HG03565 (cell line): ENCODE measurements around the gene KLC1.
"Not testable (repeated sequence)": the region's sequence is repeated elsewhere in the genome, so short reads cannot be mapped to it uniquely, and the experiment has no call there.

Experiments
- ATAC-seq: cut with Tn5 transposase; IDR thresholded peaks from one replicate; pipeline ENCODE4 v1.9.1; 2021; ENCODE audit warnings: mild to moderate bottlenecking, moderate library complexity; ENCODE audit not compliant: unreplicated experiment

Gene KLC1

DNA sequence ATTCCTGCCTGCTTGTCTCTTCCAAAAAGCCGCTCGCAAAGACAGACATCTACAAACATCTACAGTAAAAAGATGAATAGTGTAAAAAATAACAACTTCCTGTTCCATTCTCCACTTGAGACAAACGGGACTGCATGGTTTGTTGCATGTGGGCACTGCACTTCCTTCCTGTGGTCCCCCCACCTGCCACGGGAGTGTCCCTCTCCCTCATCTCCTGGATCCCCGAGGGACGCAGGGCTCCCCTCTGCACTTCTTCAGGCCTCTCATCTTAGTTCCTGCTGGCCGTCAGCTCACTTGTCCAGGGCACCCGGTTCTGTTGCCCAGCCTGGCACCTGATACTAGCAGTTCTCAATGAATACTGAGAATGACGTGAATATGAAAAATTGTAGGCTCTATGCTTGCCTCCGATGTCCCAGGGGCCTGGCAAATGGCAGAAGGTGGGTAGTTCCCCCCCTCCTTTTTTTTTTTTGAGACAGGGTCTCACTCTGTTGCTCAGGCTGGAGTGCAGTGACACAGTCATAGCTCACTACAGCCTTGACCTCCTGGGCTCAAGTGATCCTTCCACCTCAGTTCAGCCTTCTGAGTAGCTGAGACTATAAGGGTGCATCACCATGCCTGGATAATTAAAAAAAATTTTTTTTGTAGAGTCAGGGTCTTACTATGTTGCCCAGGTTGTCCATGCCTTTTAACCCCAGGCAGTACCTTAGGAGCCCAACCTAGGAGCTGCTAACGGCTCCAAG is 3.5 kb upstream of the KLC1 start:
- no peak for ATAC-seq

DNA sequence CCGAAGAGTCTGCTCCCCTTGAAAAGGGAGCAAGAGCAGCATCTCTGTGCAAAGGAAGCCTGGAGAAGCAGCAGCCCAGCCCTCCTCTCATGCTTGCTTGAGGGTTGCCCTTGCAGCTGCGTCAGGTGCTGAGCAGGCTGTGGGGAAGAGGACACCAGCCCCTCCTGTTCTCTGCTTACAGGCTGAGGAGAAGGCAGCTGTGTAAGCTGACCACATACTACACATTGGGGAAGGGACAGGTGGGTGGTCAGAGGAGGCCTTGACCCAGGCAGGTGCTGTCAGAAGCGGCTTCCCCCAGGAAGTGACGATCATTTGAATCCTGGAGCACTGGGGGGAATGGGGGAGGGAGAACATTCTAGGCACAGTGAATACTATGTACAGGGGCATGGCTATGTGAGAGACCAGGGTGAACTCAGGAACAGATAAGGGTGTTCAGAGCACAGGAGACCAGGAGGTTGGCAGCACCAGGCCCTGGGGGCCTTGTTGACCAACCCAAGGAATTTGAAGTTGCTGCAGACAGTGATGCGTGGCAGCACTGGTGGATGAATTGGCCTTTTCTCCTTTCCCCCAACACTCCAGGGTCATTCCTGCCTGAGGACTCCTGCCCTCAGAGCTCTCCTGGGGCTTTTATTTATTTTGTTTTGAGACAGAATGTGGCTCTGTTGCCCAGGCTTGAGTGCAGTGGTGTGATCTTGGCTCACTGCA is 2.7 kb upstream of the KLC1 start:
- no peak for ATAC-seq

DNA sequence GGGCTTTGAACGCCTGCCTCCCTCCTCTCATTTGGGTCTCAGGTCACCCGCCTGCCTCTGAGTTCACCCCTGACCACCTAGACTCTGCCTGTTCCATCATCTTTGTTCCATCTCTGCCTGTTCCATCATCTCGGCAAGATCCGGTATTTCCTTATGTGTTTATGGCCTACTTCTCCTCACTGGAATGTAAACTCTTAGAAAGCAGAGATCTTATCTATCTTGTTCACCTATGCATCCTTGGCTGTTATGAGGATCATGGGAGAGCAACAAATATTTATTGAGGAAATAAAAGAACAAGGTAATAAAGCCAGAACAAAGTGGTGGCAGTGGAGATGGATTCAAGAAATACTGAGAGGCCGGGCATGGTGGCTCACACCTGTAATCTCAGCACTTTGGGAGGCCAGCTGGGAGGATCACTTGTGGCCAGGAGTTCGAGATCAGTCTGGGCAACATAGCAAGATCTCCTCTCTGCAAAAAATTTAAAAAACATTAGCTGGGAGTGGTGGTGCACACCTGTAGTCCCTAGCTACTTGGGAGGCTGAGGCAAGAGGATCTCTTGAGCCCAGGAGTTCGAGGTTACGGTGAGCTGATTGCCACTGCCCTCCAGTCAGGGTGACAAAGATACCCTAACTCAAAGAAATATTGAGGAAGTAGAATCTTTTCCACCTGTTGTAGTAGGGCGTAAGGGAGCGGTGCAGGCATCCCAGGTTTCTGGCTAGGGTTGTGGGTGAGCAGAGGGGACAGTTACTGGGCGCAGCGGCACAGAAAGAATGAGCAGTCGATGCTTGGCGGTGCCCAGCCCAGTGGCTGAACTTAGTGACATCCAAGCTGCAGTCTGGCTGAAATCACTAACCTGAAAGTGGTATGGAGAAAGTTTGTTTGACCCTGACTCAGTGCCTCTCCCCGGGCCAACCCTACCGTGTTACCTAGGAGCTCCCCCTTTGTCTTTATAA is 1.7 kb upstream of the KLC1 start:
- no peak for ATAC-seq

DNA sequence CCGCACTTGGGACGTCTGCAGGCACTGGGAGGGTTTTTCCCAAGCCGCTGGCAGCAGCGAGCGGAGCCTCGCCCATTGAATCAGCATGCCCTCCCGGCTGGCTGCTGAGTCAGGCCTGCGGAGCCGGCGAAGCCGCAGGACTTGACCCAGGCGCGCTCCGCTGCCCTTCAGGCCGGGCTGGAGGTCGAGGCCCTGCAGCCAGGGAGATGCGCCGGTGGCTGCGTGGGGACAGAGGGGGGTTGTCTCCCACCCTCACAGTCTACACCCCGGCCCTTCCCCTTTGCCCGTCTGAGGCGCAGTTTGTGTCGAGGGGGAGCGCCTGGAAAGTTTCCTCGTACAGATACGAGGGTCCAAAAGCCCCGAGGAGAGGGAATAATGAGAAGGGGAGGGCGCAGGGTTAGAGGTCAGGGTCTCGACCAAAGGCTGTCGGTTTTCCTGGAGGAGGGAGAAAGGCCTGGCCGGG is 759 bp upstream of the KLC1 start:
- no peak for ATAC-seq

DNA sequence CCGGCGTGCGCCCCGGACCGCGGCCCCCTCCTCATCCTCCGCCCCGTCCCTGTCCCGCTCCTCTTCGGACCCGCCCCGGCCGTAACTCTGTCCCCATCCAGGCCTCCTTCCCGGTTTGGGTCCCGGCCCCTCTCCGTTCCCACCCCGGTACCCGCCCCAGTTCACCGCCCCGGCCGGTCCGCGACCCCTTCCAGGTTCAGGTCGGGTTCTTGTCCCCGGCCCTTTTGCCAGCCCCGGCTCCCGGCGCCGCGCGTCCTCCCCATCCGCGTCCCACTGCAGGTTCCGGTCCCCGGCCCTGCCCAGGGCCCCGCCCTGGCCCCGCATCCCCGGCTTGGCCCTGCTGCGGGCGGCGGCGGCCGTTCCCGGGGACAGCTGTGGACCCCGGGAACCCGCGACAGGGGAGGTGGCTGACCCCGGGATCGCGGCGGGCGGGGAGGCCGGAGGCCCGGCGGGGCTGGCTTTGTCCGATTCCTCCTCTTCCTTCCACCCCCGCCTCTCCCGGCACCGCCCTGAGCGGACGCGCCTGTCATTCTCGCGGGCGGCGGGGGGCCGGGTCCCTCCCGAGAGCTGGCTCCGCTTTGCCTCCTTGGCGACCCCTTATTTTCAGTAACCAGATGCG is 601 bp downstream of the KLC1 start:
- ATAC-seq, result no peak

DNA sequence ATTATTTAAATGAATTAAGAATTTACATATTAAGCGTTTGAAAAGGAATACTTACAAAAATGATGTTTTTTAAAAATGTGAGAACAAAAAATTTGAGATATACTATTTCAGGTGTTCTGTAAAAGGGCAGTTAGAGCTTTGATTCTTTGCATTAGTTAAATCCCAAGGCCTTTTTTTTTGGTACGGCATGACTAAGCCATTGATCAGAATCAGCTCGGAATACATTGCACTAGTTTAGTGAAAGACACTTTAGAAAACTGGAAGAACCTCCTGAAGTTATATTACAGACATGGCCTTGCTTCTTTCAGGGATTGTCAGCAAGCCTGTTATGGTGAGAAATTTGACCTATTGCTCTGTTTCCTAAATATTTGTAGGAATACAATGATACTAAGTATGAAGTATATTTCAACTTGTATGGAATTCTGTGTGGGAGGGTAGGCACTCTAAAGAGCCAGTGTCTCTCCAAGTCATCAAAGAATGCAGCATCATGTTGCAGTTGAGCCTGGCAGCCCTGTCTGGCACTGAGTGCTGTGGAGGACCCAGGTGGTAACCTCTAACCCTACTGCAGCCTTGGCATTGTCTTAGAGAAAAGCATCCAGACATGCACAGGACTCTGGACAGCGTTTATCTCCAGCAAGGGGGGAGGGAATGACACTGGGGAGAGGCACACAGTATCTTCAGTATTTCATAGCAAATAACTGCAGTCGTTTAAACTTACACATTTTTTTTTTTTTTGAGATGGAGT is 1.5 kb downstream of the KLC1 start:
- no peak for ATAC-seq

DNA sequence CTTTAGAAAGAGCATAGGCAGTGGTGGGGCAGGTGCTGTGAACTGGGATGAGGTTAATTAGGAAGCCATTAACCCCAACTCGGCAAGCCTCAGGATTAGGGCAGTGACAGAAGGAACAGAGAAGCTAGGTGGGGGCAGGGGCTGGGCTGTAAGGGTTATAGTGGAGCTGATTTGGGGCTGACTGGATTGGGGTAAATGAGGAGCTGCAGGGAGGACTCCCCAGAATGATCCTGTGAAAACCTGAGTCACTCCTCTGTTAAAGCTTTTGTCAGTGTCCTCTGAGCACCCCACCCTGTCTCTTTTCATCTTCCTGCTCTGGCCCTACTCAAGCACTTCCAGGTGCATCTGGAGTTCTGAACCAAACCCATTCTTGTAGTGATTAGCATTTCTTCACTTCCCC is 4.4 kb downstream of the KLC1 start:
- no peak for ATAC-seq

DNA sequence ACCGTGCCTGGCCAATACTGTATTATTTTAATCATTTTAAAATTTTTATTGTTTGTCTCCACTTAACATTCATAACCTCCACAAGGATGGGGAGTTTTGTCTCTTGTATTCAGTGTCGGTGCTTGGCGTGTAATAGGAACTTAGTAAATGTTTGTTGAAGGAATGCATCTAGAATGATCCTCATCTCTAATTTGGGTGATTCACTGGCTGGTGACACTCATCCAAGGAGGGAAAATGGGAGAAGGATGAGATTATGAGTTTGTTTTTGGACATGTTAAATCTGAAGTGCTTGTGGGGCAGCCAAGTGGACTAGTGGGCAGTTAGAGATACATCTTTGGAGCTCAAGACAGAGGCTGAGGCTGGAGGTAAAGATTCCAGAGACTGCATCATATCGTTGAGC is 5.1 kb downstream of the KLC1 start:
- ATAC-seq, result no peak

DNA sequence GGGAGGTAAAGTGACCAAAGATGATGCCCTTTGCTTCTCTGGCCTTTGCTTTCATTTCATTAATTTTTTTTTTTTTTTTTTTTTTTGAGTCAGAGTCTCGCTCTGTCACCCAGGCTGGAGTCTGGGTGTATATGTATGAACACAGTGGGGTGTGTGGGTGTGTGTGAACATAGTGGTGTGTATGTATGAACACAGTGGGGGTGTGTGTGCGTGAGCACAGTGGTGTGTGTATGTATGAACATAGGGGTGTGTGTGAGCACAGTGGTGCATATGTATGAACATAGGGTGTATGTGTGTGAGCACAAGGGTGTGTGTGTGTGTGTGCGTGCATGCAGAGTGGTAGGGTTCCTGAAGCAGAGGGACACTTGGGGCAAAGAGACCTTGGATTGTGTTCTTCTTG is 9.6 kb downstream of the KLC1 start:
- no peak for ATAC-seq

DNA sequence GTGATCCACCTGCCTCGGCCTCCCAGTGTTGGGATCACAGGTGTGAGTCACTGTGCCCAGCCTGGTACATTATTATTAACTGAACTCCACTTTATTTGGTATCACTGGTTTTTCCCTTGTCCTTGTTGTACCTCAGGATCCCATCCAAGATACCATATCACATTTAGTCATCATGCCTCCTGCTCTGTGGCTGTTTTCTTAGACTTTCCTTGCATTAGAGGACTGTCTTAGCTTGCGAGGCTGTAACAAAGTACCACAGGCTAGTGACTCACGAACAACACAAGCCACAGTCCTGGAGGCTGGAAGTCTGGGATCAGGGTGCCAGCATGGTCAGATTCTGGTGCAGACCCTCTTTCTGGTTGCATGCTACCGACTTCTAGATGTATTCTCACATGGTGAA is 12.2 kb downstream of the KLC1 start:
- no peak for ATAC-seq

DNA sequence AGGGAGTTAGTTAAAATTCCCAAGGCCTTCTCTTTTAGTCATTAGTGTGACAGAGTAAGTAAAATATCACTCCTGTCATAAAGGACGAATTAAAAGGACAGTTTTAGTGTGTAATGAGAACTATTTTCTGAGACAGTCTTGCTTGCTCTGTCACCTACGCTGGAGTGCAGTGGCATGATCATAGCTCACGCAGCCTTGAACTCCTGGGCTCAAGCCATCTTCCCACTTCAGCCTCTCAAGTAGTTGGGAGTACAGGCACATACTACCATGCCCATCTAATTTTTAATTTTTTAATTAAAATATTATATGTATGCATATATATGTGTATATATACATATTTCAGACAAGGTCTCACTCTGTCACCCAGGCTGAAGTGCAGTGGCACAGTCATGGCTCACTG is 17.2 kb downstream of the KLC1 start:
- no peak for ATAC-seq

DNA sequence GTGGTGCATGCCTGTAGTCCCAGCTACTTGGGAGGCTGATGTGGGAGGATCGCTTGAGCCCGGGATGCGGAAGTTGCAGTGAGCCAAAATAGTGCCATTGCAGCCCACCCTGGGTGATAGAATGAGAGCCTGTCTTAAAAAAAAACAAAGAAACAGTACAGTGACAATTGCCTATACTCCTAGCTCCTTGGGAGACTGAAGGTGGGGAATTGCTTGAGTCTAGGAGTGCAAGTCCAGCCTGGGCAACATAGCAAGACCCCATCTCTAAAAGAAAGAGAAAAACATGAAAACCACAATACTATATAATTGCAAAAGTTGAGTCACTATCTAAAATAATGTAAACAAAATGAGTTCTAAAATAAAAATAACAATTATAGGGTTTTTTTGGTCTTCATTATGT is 20.0 kb downstream of the KLC1 start:
- ATAC-seq, result no peak

DNA sequence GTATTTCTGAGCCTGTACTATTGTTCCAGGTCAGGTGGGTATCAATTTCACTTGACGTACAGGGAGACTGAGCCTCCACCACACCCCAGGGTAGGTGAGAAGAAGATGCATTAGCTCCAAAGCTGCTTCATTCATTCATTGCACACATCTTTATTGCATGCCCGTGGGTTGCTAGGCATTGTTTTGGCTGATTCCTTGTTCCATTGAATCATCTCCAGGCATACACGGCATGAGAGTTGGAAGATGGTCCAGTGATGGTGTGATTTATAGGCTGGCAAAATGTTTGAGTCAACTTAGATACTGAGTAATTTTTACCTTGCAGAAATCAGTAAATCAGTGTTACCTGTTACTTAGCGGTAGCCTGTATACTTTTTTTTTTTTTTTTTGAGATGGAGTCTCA is 21.2 kb downstream of the KLC1 start:
- ATAC-seq, result no peak

DNA sequence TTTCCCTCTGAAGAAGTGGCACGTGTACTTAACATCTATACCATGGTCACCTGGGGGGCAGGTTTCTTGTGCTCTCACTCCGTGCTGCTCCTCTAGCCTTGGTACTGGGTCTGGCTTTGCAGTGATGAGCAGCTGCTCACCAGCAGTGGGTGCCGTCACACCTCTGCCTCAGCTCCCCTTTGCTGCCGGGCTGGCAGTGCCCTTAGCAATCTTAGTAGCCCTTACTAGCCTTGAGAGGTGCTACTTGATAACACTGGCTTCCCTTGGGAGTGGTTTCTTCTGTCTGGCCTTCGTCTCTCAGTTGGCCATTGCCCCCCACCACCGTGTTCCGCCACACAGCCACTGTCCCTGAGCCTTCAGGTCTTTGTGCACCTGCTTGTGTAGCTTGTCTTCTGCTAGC is 22.6 kb downstream of the KLC1 start:
- ATAC-seq, result no peak

DNA sequence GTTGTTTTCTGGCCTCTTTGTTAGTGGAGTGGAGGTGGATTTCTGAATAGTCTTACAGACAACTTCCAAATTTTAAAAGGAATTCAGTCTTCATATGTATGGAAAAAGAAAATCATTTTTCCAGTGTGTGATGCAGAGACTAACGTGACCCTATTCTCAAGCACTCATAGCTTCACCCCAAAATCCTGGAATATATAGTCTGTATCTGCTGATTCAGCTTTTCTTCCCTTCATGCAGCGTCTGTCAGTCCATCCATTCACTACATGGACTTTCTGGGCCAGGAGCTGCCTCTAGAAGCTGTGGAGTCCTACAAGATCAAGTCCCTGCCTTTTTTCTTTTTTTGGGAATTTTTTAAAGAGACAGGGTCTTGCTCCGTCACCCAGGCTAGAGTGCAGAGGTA is 23.8 kb downstream of the KLC1 start:
- ATAC-seq, result no peak

DNA sequence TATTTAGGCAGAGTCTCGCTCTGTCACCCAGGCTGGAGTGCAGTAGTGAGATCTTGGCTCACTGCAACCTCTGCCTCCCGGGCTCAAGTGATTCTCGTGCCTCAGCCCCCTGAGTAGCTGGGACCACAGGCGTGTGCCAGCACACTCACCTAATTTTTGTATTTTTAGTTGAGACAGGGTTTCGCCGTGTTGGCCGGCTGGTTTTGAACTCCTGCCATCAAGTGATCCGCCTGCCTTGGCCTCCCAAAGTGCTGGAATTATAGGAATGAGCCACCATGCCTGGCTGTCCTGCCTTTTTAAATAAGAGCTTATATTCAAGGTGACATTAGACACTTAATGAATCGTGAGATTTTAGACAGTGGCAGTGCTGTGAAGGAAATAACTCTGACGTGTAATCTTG is 24.3 kb downstream of the KLC1 start:
- ATAC-seq, result not testable (repeated sequence)

DNA sequence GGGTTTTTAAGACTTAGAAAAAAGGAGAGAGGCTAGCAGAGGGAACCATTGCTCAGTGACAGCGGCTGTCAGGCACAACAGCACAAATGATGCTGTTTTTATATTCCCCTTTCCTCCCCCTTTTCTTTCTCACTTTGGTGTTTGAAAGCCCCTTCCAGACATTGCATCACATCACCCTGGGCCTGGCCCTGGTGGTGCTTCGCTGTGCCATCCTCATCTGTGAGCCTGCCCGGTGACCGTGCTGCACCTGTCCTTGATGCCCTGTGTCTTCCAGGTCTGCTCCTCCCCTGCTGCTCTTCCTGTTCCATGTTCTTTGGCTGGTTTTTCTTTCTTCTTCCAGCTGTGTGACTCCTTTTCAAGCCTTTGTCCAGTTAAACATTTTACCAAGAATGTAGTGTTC is 24.8 kb downstream of the KLC1 start:
- no peak for ATAC-seq

DNA sequence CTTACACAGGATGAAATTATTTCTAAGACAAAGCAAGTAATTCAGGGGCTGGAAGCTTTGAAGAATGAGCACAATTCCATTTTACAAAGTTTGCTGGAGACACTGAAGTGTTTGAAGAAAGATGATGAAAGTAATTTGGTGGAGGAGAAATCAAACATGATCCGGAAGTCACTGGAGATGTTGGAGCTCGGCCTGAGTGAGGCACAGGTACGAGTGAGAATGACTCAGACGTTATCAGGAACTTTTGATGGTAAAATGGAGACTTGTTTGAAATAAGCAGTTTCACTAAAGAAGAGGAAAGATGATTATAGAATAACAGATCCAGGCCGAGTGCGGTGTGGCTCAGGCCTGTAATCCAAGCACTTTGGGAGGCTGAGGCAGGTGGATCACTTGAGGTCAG is 25.6 kb downstream of the KLC1 start:
- ATAC-seq, result no peak

DNA sequence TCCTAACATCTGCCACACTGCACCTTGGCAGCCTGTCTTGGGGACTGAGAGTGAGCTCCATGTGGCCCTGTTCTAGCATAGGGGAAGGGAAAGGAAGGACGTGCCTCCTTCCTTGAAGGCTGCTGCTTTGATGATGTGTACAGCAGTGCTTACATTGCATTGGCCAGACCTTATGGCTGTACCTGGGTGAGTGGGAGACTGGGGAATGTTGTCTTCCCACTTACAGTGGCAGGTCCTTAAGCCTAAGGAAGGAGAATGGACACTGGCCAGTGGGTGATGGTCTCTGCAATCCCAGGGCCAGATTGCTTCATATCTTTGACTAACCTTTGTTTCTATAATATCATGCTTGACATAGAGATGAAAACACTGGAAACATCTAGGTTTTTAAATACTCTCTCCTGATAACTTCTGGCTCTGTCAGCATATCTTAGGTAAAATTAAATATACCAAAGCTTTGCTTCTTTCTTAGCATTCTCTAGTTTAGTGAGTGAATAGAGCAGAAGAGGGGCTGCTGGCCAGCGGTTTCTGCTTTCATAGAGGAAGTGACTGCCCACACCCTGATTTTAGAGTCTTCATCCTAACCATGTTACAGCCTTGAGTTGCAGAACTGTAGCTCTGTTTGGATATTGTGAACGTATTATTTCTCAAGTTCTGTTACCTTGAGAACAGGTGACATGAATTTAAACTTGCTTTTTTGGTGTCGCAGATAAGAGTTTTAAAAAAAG is 27.2 kb downstream of the KLC1 start:
- no peak for ATAC-seq

DNA sequence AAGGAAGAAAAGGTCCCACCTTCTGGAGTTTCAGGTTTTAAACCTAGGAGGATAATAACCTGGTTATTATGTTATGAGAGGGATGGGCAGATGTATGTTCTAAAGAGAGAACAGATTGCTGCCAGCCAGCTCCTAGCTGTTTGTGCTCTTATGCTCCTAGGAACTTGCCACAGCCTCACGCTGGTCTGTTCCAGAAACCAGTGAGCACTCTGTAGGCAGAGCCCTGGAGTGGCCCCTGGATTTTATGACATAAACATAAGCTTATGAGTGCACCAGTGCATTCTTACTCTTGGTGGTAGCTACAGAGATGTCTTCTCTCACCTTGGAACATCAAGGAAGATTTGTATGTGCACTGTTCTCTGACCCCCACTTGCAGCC is 27.7 kb downstream of the KLC1 start:
- no peak for ATAC-seq
